Measurements from ENCODE around the gene CWC22. TPM values are rescaled to one million over a fixed set of nuclear protein-coding genes. Genes with fewer than 3 reads are reported as not detected.
"Not testable (repeated sequence)": the region's sequence is repeated elsewhere in the genome, so short reads cannot be mapped to it uniquely, and the experiment has no call there.

Gene CWC22
- total RNA-seq, 1 donor from 2014 or later, result 13.6 TPM

- peaks cover 10 to 18% (median 13%) of the 10 kb centered on the region in 3 donors for H3K4me1 ChIP-seq (ENCODE audit: control insufficient read depth in 3 of 3, insufficient read depth in 3 of 3, low read length in 3 of 3)
- not testable (repeated sequence) for H3K27ac ChIP-seq (ENCODE audit: low read depth, low read length); H3K36me3 ChIP-seq (ENCODE audit: control insufficient read depth in 3 of 3, insufficient read depth in 3 of 3, low read length in 3 of 3); H3K9ac ChIP-seq (ENCODE audit: low read depth in 1 of 3, low read length in 3 of 3); H3K9me3 ChIP-seq (ENCODE audit: control insufficient read depth in 3 of 3, low read length in 3 of 3); H3K27me3 ChIP-seq (ENCODE audit: control insufficient read depth in 3 of 3, insufficient read depth in 3 of 3, low read length in 3 of 3)
- peak overlapping the region in 2 of 3 donors; percentile 98 to 99 for H3K4me3 ChIP-seq (ENCODE audit: low read length in 3 of 3)
Measured at GRCh38 chr2:180005465-180005864, 1.6 kb downstream of the CWC22 start.

DNA sequence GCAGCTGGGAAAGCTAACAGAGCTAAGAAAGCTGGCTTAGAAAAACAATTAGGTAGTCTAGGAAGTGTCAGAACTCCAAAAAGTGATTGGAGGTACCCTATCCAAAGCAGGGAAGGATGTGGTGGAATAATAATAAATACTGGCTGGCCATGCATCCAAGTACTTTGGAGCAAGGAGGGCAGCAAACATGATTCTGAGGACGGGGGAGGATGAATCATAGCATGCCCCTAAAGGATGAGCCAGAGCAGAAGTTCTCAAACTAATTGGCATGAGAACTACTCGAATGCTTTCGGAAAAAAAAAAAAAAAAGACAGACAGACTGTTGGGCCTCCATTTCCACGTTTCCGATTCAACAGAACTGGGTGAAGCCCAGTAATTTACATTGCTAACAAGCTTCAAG lies 2.4 kb downstream of the CWC22 start:
- Histone ChIP-seq H3K36me3 (ENCODE audit: control insufficient read depth in 3 of 3, insufficient read depth in 3 of 3, low read length in 3 of 3) (no peaks in the 10 kb centered on the region), H3K9me3 (ENCODE audit: control insufficient read depth in 3 of 3, low read length in 3 of 3) (no peaks in the 10 kb centered on the region), H3K4me3 (ENCODE audit: low read length in 3 of 3) (no peak overlapping the region), H3K4me1 (ENCODE audit: control insufficient read depth in 3 of 3, insufficient read depth in 3 of 3, low read length in 3 of 3) (peaks cover 10 to 18% (median 13%) of the 10 kb centered on the region in 3 donors), H3K9ac (ENCODE audit: low read depth in 1 of 3, low read length in 3 of 3) (no peak overlapping the region), H3K27me3 (ENCODE audit: control insufficient read depth in 3 of 3, insufficient read depth in 3 of 3, low read length in 3 of 3) (no peaks in the 10 kb centered on the region), H3K27ac (ENCODE audit: low read depth, low read length) (no peak overlapping the region)

GRCh38 chr2:180003559-180003958 lies 3.5 kb downstream of the CWC22 start:
- no peaks in the 10 kb centered on the region for H3K9me3 ChIP-seq (ENCODE audit: control insufficient read depth in 3 of 3, low read length in 3 of 3)
- no peak overlapping the region for H3K9ac ChIP-seq (ENCODE audit: low read depth in 1 of 3, low read length in 3 of 3)
- H3K4me1 ChIP-seq (ENCODE audit: control insufficient read depth in 3 of 3, insufficient read depth in 3 of 3, low read length in 3 of 3), result peaks cover 10 to 18% (median 13%) of the 10 kb centered on the region in 3 donors
- no peak overlapping the region for H3K27ac ChIP-seq (ENCODE audit: low read depth, low read length)
- no peaks in the 10 kb centered on the region for H3K36me3 ChIP-seq (ENCODE audit: control insufficient read depth in 3 of 3, insufficient read depth in 3 of 3, low read length in 3 of 3)
- H3K27me3 ChIP-seq (ENCODE audit: control insufficient read depth in 3 of 3, insufficient read depth in 3 of 3, low read length in 3 of 3), result no peaks in the 10 kb centered on the region
- no peak overlapping the region for H3K4me3 ChIP-seq (ENCODE audit: low read length in 3 of 3)

DNA sequence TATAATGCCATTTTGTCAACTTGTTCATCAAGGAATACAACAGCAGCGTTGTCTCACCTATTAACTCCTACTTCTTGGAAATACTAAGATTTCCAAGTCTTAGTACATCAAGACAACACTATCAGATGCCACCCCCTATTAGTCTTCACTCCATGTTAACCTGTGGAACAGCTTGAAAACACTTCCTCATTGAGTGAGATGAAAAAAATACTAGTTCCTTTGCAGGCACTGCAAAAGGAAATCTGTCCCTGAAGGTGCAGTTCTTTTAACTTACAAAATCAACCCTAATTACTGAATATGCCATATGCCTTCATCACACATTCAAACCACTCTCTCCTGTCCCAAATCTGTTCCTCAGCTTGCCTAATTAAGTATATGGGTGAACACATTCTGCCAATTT lies 4.0 kb downstream of the CWC22 start:
- H3K4me3 ChIP-seq (ENCODE audit: low read length in 3 of 3), result no peak overlapping the region
- no peak overlapping the region for H3K27ac ChIP-seq (ENCODE audit: low read depth, low read length)
- no peaks in the 10 kb centered on the region for H3K36me3 ChIP-seq (ENCODE audit: control insufficient read depth in 3 of 3, insufficient read depth in 3 of 3, low read length in 3 of 3)
- H3K9ac ChIP-seq (ENCODE audit: low read depth in 1 of 3, low read length in 3 of 3), result no peak overlapping the region
- H3K9me3 ChIP-seq (ENCODE audit: control insufficient read depth in 3 of 3, low read length in 3 of 3), result no peaks in the 10 kb centered on the region
- H3K4me1 ChIP-seq (ENCODE audit: control insufficient read depth in 3 of 3, insufficient read depth in 3 of 3, low read length in 3 of 3), result peaks cover 10 to 18% (median 13%) of the 10 kb centered on the region in 3 donors
- no peaks in the 10 kb centered on the region for H3K27me3 ChIP-seq (ENCODE audit: control insufficient read depth in 3 of 3, insufficient read depth in 3 of 3, low read length in 3 of 3)

- H3K27me3 ChIP-seq (ENCODE audit: control insufficient read depth in 3 of 3, insufficient read depth in 3 of 3, low read length in 3 of 3), result no peaks in the 10 kb centered on the region
- H3K4me1 ChIP-seq (ENCODE audit: control insufficient read depth in 3 of 3, insufficient read depth in 3 of 3, low read length in 3 of 3), result peaks cover 8 to 18% (median 13%) of the 10 kb centered on the region in 3 donors
- no peaks in the 10 kb centered on the region for H3K36me3 ChIP-seq (ENCODE audit: control insufficient read depth in 3 of 3, insufficient read depth in 3 of 3, low read length in 3 of 3)
- H3K4me3 ChIP-seq (ENCODE audit: low read length in 3 of 3), result no peak overlapping the region
- H3K9me3 ChIP-seq (ENCODE audit: control insufficient read depth in 3 of 3, low read length in 3 of 3), result no peaks in the 10 kb centered on the region
- H3K27ac ChIP-seq (ENCODE audit: low read depth, low read length), result no peak overlapping the region
- H3K9ac ChIP-seq (ENCODE audit: low read depth in 1 of 3, low read length in 3 of 3), result no peak overlapping the region
Measured at GRCh38 chr2:180002198-180002770, 4.8 kb downstream of the CWC22 start.

DNA sequence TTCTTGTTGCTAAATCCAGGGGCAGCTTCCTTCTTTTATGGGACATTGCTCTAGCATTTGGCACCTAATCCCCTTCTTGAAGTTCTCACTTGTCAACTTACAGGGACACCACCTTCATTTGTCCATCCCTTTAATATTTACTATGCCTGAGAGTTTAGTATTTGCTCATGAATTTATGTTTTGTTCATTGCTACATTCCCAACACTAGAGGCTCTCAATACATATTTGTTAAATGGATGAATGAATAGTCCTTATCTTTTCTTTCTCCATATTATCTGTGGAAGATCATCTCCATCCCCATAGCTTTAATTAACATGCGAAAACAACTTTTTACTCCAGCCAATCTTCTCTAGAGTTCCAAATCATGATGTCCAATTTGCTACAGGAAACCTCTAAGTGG lies 5.4 kb downstream of the CWC22 start:
- H3K36me3 ChIP-seq (ENCODE audit: control insufficient read depth in 3 of 3, insufficient read depth in 3 of 3, low read length in 3 of 3), result no peaks in the 10 kb centered on the region
- no peak overlapping the region for H3K4me3 ChIP-seq (ENCODE audit: low read length in 3 of 3)
- peaks cover 8 to 15% (median 13%) of the 10 kb centered on the region in 3 donors for H3K4me1 ChIP-seq (ENCODE audit: control insufficient read depth in 3 of 3, insufficient read depth in 3 of 3, low read length in 3 of 3)
- no peak overlapping the region for H3K9ac ChIP-seq (ENCODE audit: low read depth in 1 of 3, low read length in 3 of 3)
- no peaks in the 10 kb centered on the region for H3K27me3 ChIP-seq (ENCODE audit: control insufficient read depth in 3 of 3, insufficient read depth in 3 of 3, low read length in 3 of 3)
- no peaks in the 10 kb centered on the region for H3K9me3 ChIP-seq (ENCODE audit: control insufficient read depth in 3 of 3, low read length in 3 of 3)
- H3K27ac ChIP-seq (ENCODE audit: low read depth, low read length), result no peak overlapping the region

DNA sequence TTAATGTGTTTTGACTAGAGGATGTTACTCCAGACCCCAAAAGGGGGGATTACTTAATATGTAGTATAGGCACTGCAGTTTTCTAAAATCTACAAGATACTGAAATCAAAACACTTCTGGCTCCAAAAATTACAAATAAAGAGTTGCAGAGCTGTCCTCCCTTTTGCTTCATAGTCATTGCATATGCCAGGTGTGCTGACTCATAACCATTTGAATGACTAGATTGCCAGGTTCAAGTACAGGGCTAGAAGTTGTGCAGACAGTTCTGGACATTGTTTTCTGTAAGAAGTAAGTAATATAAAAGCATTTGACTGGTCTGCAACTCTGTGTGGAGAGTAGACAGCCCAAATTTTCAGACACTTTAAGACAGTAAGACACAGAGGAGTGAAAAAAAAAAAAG lies 6.7 kb downstream of the CWC22 start:
- Histone ChIP-seq H3K27me3 (ENCODE audit: control insufficient read depth in 3 of 3, insufficient read depth in 3 of 3, low read length in 3 of 3) (no peaks in the 10 kb centered on the region), H3K4me1 (ENCODE audit: control insufficient read depth in 3 of 3, insufficient read depth in 3 of 3, low read length in 3 of 3) (peaks cover 4 to 5% (median 4%) of the 10 kb centered on the region in 3 donors), H3K9me3 (ENCODE audit: control insufficient read depth in 3 of 3, low read length in 3 of 3) (no peaks in the 10 kb centered on the region), H3K4me3 (ENCODE audit: low read length in 3 of 3) (no peak overlapping the region), H3K36me3 (ENCODE audit: control insufficient read depth in 3 of 3, insufficient read depth in 3 of 3, low read length in 3 of 3) (peaks cover 0 to 4% (median 0%) of the 10 kb centered on the region in 3 donors), H3K9ac (ENCODE audit: low read depth in 1 of 3, low read length in 3 of 3) (no peak overlapping the region), H3K27ac (ENCODE audit: low read depth, low read length) (no peak overlapping the region)

- Histone ChIP-seq H3K27me3 (ENCODE audit: control insufficient read depth in 3 of 3, insufficient read depth in 3 of 3, low read length in 3 of 3) (no peaks in the 10 kb centered on the region), H3K9me3 (ENCODE audit: control insufficient read depth in 3 of 3, low read length in 3 of 3) (no peaks in the 10 kb centered on the region), H3K4me3 (ENCODE audit: low read length in 3 of 3) (no peak overlapping the region), H3K27ac (ENCODE audit: low read depth, low read length) (no peak overlapping the region), H3K4me1 (ENCODE audit: control insufficient read depth in 3 of 3, insufficient read depth in 3 of 3, low read length in 3 of 3) (peaks cover 0 to 5% (median 4%) of the 10 kb centered on the region in 3 donors), H3K36me3 (ENCODE audit: control insufficient read depth in 3 of 3, insufficient read depth in 3 of 3, low read length in 3 of 3) (peaks cover 0 to 4% (median 0%) of the 10 kb centered on the region in 3 donors), H3K9ac (ENCODE audit: low read depth in 1 of 3, low read length in 3 of 3) (no peak overlapping the region)
Measured at GRCh38 chr2:179999000-179999399, 8.1 kb downstream of the CWC22 start.

GRCh38 chr2:179995741-179996515 lies 11.2 kb downstream of the CWC22 start:
- Histone ChIP-seq H3K27ac (ENCODE audit: low read depth, low read length) (no peak overlapping the region), H3K4me1 (ENCODE audit: control insufficient read depth in 3 of 3, insufficient read depth in 3 of 3, low read length in 3 of 3) (no peaks in the 10 kb centered on the region), H3K9me3 (ENCODE audit: control insufficient read depth in 3 of 3, low read length in 3 of 3) (no peaks in the 10 kb centered on the region), H3K36me3 (ENCODE audit: control insufficient read depth in 3 of 3, insufficient read depth in 3 of 3, low read length in 3 of 3) (peaks cover 0 to 23% (median 0%) of the 10 kb centered on the region in 3 donors), H3K4me3 (ENCODE audit: low read length in 3 of 3) (no peak overlapping the region), H3K9ac (ENCODE audit: low read depth in 1 of 3, low read length in 3 of 3) (no peak overlapping the region), H3K27me3 (ENCODE audit: control insufficient read depth in 3 of 3, insufficient read depth in 3 of 3, low read length in 3 of 3) (no peaks in the 10 kb centered on the region)

DNA sequence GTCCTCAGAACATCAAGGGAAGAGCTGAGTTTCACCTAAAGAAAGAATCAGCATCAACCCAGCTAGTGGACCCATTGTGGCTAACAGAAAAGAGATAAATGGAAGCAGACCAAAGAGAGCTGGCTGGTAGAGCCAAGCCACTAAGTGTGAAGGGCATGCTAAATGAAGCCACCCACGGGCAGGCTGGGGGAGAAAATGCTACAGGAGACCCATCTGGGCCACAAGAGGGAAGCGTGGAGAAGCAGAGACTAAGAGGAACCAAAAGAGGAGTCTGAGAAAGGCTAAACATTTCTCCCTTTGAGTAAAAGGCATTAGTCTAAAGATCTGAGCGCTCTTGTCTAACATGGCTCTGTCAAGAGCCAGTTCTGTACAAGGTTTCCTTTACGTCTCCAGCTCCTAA lies 15.8 kb downstream of the CWC22 start:
- peaks cover 2 to 34% (median 19%) of the 10 kb centered on the region in 3 donors for H3K36me3 ChIP-seq (ENCODE audit: control insufficient read depth in 3 of 3, insufficient read depth in 3 of 3, low read length in 3 of 3)

More for the DNA sequence above, 15.8 kb downstream of the CWC22 start:
- Histone ChIP-seq H3K4me3 (ENCODE audit: low read length in 3 of 3) (no peak overlapping the region), H3K9ac (ENCODE audit: low read depth in 1 of 3, low read length in 3 of 3) (no peak overlapping the region), H3K4me1 (ENCODE audit: control insufficient read depth in 3 of 3, insufficient read depth in 3 of 3, low read length in 3 of 3) (no peaks in the 10 kb centered on the region), H3K27ac (ENCODE audit: low read depth, low read length) (no peak overlapping the region), H3K27me3 (ENCODE audit: control insufficient read depth in 3 of 3, insufficient read depth in 3 of 3, low read length in 3 of 3) (no peaks in the 10 kb centered on the region), H3K9me3 (ENCODE audit: control insufficient read depth in 3 of 3, low read length in 3 of 3) (no peaks in the 10 kb centered on the region)

Measured in skeletal muscle tissue (tissue), 4 donors.